GM23248 (cell line): ENCODE results near the gene TP53TG5.

Source experiments
- EZH2 ChIP-seq: fragments of 200-600 bp; sonication (generic); IDR thresholded peaks from 2 replicates; pipeline ENCODE4 v1.6.1; 2018; ENCODE audit warnings: antibody characterized with exemption, mild to moderate bottlenecking; ENCODE audit not compliant: insufficient read depth, poor library complexity, severe bottlenecking
- EZH2phosphoT487 ChIP-seq: fragments of 200-600 bp; sonication (generic); IDR thresholded peaks from 2 replicates; pipeline ENCODE4 v1.6.1; 2018; ENCODE audit warnings: antibody characterized with exemption, moderate library complexity, mild to moderate bottlenecking, low read depth; ENCODE audit not compliant: insufficient read depth

DNA sequence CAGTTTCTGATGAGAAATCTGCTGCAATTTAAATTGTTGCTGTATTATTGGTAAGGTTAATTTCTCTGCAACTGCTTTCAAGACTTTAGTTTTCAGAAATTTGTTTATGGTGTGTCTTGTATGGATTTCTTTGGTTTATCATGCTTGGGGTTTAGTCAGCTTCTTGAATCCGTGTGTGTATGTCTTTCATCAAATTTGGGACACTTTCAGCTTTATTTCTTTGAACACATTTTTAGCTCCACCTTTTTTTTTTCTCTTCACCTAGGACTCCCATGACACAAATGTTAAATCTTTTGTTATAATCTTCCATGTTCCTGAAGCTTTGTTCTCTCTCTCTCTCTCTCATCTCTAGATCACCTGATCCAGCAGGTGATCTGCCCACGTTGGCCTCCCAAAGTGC lies 13.4 kb upstream of the TP53TG5 start:
- no peak for TF ChIP-seq EZH2phosphoT487
- TF ChIP-seq EZH2: no peak
